Mucosa of descending colon (tissue), 3 donors: ENCODE results near the gene PHF12. TPM values are rescaled to one million over a fixed set of nuclear protein-coding genes. Genes with fewer than 3 reads are reported as not detected.

ENCODE experiments used
- ATAC-seq: fragments of 200-7000 bp; cut with Tn5 transposase; one replicate; pipeline ENCODE4 v1.9.1; 2020; ENCODE audit warnings: mild to moderate bottlenecking, moderate library complexity
- DNase-seq, 3 donors: peaks; one replicate each; pipeline ENCODE4 v3.0.0-alpha.2; 2020
- H3K36me3 ChIP-seq: fragments of 200-600 bp; one replicate; pipeline ENCODE4 v1.8.0; 2021; ENCODE audit warnings: low read depth, mild to moderate bottlenecking
- H3K4me1 ChIP-seq: fragments of 200-600 bp; one replicate; pipeline ENCODE4 v1.8.0; 2021; ENCODE audit warnings: low read depth, mild to moderate bottlenecking
- H3K4me3 ChIP-seq: fragments of 200-600 bp; one replicate; pipeline ENCODE4 v1.8.0; 2021; ENCODE audit warnings: mild to moderate bottlenecking
- H3K9me3 ChIP-seq: fragments of 200-600 bp; one replicate; pipeline ENCODE4 v1.8.0; 2021; ENCODE audit warnings: mild to moderate bottlenecking
- CTCF ChIP-seq: fragments of 200-600 bp; IDR thresholded peaks from one replicate; pipeline ENCODE4 v1.8.0; 2022; ENCODE audit warnings: antibody characterized with exemption, mild to moderate bottlenecking
- intact Hi-C, 2 donors: fragments of 100-400 bp; cut with DNase I in 1 of 2; cut with micrococcal nuclease in 1 of 2; formaldehyde crosslinking; loops; one replicate each; pipeline versions ENCODE4 v1.11.0 to v1.11.1; 2022; cut with DNase I, micrococcal nuclease
- long read RNA-seq, 2 donors: library from polyadenylated mRNA; unstranded; transcript quantifications; one replicate each; pipeline ENCODE4 v2.0.0, GENCODE V29; 2019 to 2021
- total RNA-seq, 3 donors: library from RNA; stranded (reverse); fragmentation: NEBNext Ultra II Directional in 2 of 3; extraction: Animal tissue kit (Norgen Biotek cat#: 25700) in 2 of 3; gene quantifications; one replicate each; pipeline versions ENCODE4 v1.2.1 to v1.2.4, GENCODE V29; 2021 to 2023
- donor health status: DM: no; HTN: no; CAD: no; lungs with moderate emphysema.
- donor health status: DM: no; HTN: no; CAD: no.
- donor health status: DM: no; HTN: yes; CAD: no.

The PHF12 gene
- total RNA-seq = 10 to 100 TPM; 35.9 to 59.7 (median 39.2) TPM
- long read RNA-seq, donor 1, partial matches to known transcripts = 12 of 17 reads
- long read RNA-seq, donor 1, other reads (novel, unspliced or antisense) = 5 of 17 reads
- long read RNA-seq, donor 2, partial matches to known transcripts = 4 of 4 reads
- long read RNA-seq, donor 2, other reads (novel, unspliced or antisense) = 0 of 4 reads

GRCh38 chr17:28951428-28951990 is at the start of gene PHF12:
PHF12 (minus strand) TSS chr17:28951518; CDS start chr17:28950960, 558 bp downstream.
- peak; percentile 81 for ATAC-seq

GRCh38 chr17:29000973-29001372 is 49.7 kb upstream of the PHF12 start:
- DNase-seq = no peak
- Histone ChIP-seq H3K9me3 (no peaks in the 10 kb centered on the region), H3K4me3 (no peak overlapping the region), H3K36me3 (no peaks in the 10 kb centered on the region), H3K4me1 (peaks cover 4% of the 10 kb centered on the region)
- intact Hi-C loops = no loop called here
- ATAC-seq = no peak
- no peak for TF ChIP-seq CTCF

More at GRCh38 chr17:28951428-28951990, at the start of gene PHF12:
- peak within 1 kb of the TSS; percentile 54 for H3K4me3 ChIP-seq
- no peaks in the 10 kb centered on the region for H3K36me3 ChIP-seq
- peak; percentile 98 to 100 (median 99) for DNase-seq
- H3K9me3 ChIP-seq = no peaks in the 10 kb centered on the region
- intact Hi-C loops = no loop called here
- peaks cover 20% of the 10 kb centered on the region for H3K4me1 ChIP-seq
- no peak for TF ChIP-seq CTCF

GRCh38 chr17:28999206-28999605 is 47.9 kb upstream of the PHF12 start:
- Histone ChIP-seq H3K4me3 (no peak overlapping the region), H3K9me3 (no peaks in the 10 kb centered on the region), H3K36me3 (no peaks in the 10 kb centered on the region), H3K4me1 (no peaks in the 10 kb centered on the region)
- intact Hi-C loops = no loop called here
- TF ChIP-seq CTCF = no peak
- peak in 1 of 3 donors; percentile 7 for DNase-seq
- no peak for ATAC-seq

GRCh38 chr17:28997806-28998205 is 46.5 kb upstream of the PHF12 start:
- intact Hi-C loops = no loop called here
- ATAC-seq = no peak
- TF ChIP-seq CTCF = no peak

GRCh38 chr17:28996554-28997096 is 45.3 kb upstream of the PHF12 start:
- no peak for TF ChIP-seq CTCF

More at GRCh38 chr17:28997806-28998205, 46.5 kb upstream of the PHF12 start:
- Histone ChIP-seq H3K36me3 (no peaks in the 10 kb centered on the region), H3K4me1 (no peaks in the 10 kb centered on the region), H3K9me3 (no peaks in the 10 kb centered on the region), H3K4me3 (no peak overlapping the region)
- peak in 1 of 3 donors; percentile 12 for DNase-seq

More at GRCh38 chr17:28996554-28997096, 45.3 kb upstream of the PHF12 start:
- Histone ChIP-seq H3K4me3 (no peak overlapping the region), H3K36me3 (no peaks in the 10 kb centered on the region), H3K4me1 (no peaks in the 10 kb centered on the region), H3K9me3 (no peaks in the 10 kb centered on the region)
- no peak for ATAC-seq
- intact Hi-C loops = no loop called here
- DNase-seq = no peak
